HFFc6 (cell line): ENCODE measurements around the gene PRMT1. TPM values are rescaled to one million over a fixed set of nuclear protein-coding genes. Genes with fewer than 3 reads are reported as not detected.

ENCODE experiments used
- DNase-seq: peaks from one replicate; pipeline ENCODE4 v3.0.0-alpha.2; 2018
- H3K27ac Mint-ChIP-seq: 2 replicates; pipeline ENCODE4 v1.8.0; 2020; ENCODE audit warnings: mild to moderate bottlenecking, mixed read lengths
- H3K27me3 Mint-ChIP-seq: 2 replicates; pipeline ENCODE4 v1.8.0; 2021; ENCODE audit warnings: mild to moderate bottlenecking, moderate library complexity, mixed read lengths; ENCODE audit not compliant: insufficient read depth
- H3K36me3 Mint-ChIP-seq: 2 replicates; pipeline ENCODE4 v1.8.0; 2021; ENCODE audit warnings: low read depth, mixed read lengths
- H3K4me1 Mint-ChIP-seq: 2 replicates; pipeline ENCODE4 v1.8.0; 2020; ENCODE audit warnings: low read depth, mixed read lengths
- H3K4me3 Mint-ChIP-seq: 2 replicates; pipeline ENCODE4 v1.8.0; 2020; ENCODE audit warnings: mild to moderate bottlenecking, moderate library complexity, mixed read lengths
- H3K9me3 Mint-ChIP-seq: 2 replicates; pipeline ENCODE4 v1.8.0; 2020; ENCODE audit warnings: mild to moderate bottlenecking, mixed read lengths
- total RNA-seq, 6 experiments: library from RNA; stranded (reverse); fragmentation: NEBNext Ultra II Directional; extraction: Animal tissue kit (Norgen Biotek cat#: 25700); gene quantifications; 2 replicates in 1 of 6; 3 replicates in 5 of 6; pipeline ENCODE4 v1.2.3, GENCODE V29; 2021
- TF ChIP-seq, protein P1 (sequence below): fragments of 200-600 bp; sonication (generic); IDR thresholded peaks from 2 replicates; pipeline ENCODE4 v1.5.0; 2021; ENCODE audit warnings: antibody characterized with exemption, mild to moderate bottlenecking

The PRMT1 gene
- total RNA-seq, 6 experiments from 2014 or later = 209 to 226 (median 217) TPM

DNA sequence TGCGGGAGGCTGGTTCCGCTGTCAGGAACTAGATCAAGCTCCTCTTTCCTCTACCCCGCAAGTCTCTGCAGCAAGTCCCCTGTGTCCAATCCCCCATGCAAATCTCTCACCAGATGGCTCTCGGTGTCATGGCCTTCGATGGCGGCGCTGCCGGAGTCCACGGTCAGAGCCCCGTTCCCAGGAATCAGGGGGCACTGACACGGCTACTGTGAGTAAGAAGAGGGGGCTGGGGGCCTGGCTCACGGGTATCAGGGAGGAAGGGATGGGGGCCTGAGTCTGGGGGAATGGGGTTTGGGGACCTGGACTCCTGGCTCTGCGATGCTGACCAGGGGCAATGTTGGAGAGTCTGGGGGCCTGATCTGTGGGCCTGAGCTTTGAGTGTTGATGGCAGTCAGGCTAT, 31.1 kb upstream of the PRMT1 start:
- peaks cover 33% of the 10 kb centered on the region for H3K4me1 Mint-ChIP-seq
- no peak overlapping the region for H3K4me3 Mint-ChIP-seq
- peaks cover 11% of the 10 kb centered on the region for H3K27me3 Mint-ChIP-seq
- H3K27ac Mint-ChIP-seq = no peak overlapping the region
- no peak for DNase-seq
- TF ChIP-seq, protein P1, sequence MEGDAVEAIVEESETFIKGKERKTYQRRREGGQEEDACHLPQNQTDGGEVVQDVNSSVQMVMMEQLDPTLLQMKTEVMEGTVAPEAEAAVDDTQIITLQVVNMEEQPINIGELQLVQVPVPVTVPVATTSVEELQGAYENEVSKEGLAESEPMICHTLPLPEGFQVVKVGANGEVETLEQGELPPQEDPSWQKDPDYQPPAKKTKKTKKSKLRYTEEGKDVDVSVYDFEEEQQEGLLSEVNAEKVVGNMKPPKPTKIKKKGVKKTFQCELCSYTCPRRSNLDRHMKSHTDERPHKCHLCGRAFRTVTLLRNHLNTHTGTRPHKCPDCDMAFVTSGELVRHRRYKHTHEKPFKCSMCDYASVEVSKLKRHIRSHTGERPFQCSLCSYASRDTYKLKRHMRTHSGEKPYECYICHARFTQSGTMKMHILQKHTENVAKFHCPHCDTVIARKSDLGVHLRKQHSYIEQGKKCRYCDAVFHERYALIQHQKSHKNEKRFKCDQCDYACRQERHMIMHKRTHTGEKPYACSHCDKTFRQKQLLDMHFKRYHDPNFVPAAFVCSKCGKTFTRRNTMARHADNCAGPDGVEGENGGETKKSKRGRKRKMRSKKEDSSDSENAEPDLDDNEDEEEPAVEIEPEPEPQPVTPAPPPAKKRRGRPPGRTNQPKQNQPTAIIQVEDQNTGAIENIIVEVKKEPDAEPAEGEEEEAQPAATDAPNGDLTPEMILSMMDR = no peak
- peaks cover 27% of the 10 kb centered on the region for H3K36me3 Mint-ChIP-seq
- no peaks in the 10 kb centered on the region for H3K9me3 Mint-ChIP-seq

DNA sequence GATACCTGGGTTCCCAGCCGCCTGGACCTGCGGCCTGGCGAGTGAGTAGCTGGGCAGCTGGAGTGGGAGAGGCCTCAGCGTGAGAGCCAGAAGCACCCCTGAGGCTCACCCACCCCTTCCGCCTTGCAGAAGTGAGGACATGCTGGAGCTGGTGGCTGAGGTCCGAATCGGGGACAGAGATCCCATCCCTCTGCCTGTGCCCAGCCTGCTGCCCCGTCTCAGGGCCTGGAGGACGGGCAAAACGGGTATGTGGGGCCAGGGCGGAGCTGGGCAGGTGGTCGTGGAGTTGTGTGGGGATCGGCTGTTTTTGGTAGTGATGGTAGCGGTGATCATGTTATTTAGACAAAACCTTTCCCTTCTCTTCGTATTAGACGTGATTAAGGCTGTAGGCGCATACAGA, 30.5 kb upstream of the PRMT1 start:
- H3K4me3 Mint-ChIP-seq = no peak overlapping the region
- no peak overlapping the region for H3K27ac Mint-ChIP-seq
- TF ChIP-seq, protein P1 = no peak
- peaks cover 7% of the 10 kb centered on the region for H3K27me3 Mint-ChIP-seq
- no peaks in the 10 kb centered on the region for H3K9me3 Mint-ChIP-seq
- H3K4me1 Mint-ChIP-seq = peaks cover 27% of the 10 kb centered on the region
- peaks cover 25% of the 10 kb centered on the region for H3K36me3 Mint-ChIP-seq
- DNase-seq = no peak

DNA sequence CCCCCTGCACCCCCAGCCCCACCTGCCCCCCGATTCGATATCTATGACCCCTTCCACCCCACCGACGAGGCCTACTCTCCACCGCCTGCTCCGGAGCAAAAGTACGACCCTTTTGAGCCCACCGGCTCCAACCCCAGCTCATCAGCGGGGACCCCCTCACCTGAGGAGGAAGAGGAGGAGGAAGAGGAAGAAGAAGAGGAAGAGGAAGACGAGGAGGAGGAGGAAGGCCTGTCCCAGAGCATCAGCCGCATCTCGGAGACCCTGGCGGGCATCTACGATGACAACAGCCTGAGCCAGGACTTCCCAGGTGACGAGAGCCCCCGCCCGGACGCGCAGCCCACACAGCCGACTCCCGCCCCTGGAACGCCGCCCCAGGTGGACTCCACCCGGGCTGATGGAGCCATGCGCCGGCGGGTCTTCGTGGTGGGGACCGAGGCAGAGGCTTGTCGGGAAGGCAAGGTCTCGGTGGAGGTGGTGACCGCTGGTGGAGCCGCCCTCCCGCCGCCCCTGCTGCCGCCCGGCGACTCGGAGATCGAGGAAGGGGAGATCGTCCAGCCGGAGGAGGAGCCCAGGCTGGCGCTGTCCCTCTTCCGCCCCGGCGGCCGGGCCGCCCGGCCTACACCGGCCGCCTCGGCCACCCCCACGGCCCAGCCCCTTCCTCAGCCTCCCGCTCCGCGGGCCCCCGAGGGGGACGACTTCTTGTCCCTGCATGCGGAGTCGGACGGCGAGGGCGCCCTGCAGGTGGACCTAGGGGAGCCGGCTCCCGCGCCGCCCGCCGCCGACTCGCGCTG, 25.8 kb upstream of the PRMT1 start:
- Mint-ChIP-seq H3K4me1 (no peaks in the 10 kb centered on the region), H3K9me3 (no peaks in the 10 kb centered on the region), H3K27me3 (peaks cover 4% of the 10 kb centered on the region), H3K4me3 (no peak overlapping the region), H3K27ac (no peak overlapping the region), H3K36me3 (peaks cover 16% of the 10 kb centered on the region)
- DNase-seq = no peak
- TF ChIP-seq, protein P1 = no peak

DNA sequence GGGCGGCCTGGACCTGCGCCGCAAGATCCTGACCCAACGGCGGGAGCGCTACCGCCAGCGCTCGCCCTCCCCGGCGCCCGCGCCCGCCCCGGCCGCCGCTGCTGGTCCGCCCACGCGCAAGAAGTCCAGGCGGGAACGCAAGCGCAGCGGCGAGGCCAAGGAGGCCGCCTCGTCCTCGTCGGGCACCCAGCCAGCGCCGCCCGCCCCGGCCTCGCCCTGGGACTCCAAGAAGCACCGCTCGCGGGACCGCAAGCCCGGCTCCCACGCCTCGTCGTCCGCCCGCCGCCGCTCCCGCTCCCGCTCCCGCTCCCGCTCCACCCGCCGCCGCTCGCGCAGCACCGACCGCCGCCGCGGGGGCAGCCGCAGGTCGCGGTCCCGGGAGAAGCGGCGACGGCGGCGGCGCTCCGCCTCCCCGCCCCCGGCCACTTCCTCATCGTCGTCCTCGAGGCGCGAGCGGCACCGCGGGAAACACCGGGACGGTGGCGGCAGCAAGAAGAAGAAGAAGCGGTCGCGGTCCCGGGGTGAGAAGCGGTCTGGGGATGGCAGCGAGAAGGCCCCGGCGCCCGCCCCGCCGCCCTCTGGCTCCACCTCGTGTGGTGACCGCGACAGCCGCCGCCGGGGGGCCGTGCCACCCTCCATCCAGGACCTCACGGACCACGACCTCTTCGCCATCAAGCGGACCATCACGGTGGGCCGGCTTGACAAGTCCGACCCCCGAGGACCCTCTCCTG, 25.1 kb upstream of the PRMT1 start:
- H3K36me3 Mint-ChIP-seq = peaks cover 12% of the 10 kb centered on the region
- no peaks in the 10 kb centered on the region for H3K9me3 Mint-ChIP-seq
- DNase-seq = no peak
- no peak overlapping the region for H3K27ac Mint-ChIP-seq
- H3K27me3 Mint-ChIP-seq = peaks cover 4% of the 10 kb centered on the region
- no peaks in the 10 kb centered on the region for H3K4me1 Mint-ChIP-seq
- H3K4me3 Mint-ChIP-seq = no peak overlapping the region
- TF ChIP-seq, protein P1 = no peak

DNA sequence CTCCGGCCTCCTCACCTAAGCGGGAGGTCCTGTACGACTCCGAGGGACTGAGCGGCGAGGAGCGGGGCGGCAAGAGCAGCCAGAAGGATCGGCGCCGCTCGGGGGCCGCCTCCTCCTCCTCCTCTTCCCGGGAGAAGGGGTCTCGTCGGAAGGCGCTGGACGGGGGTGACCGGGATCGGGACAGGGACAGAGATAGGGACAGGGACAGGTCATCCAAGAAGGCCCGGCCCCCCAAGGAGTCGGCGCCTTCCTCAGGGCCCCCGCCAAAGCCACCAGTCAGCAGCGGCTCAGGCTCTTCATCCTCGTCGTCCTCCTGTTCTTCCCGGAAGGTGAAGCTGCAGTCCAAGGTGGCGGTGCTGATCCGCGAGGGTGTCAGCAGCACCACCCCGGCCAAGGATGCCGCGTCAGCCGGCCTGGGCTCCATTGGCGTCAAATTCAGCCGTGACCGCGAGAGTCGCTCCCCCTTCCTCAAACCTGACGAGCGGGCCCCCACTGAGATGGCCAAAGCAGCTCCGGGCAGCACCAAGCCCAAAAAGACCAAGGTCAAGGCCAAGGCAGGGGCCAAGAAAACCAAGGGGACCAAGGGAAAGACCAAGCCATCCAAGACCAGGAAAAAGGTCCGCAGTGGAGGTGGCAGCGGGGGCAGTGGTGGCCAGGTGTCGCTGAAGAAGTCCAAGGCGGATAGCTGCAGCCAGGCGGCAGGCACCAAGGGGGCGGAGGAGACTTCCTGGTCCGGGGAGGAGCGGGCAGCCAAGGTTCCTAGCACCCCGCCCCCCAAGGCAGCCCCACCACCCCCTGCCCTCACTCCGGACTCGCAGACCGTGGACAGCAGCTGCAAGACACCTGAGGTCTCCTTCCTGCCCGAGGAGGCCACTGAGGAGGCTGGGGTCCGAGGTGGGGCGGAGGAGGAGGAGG, 24.3 kb upstream of the PRMT1 start:
- no peaks in the 10 kb centered on the region for H3K4me1 Mint-ChIP-seq
- H3K4me3 Mint-ChIP-seq = no peak overlapping the region
- TF ChIP-seq, protein P1 = no peak
- peaks cover 4% of the 10 kb centered on the region for H3K27me3 Mint-ChIP-seq
- no peaks in the 10 kb centered on the region for H3K9me3 Mint-ChIP-seq
- DNase-seq = no peak
- H3K27ac Mint-ChIP-seq = no peak overlapping the region
- peaks cover 15% of the 10 kb centered on the region for H3K36me3 Mint-ChIP-seq
